Left renal pelvis (tissue), 4 donors: ENCODE data around the gene ADK. TPM values are rescaled to one million over a fixed set of nuclear protein-coding genes. Genes with fewer than 3 reads are reported as not detected.

ENCODE experiments used
- DNase-seq, 4 donors: peaks; one replicate each; pipeline ENCODE4 v3.0.0-alpha.2; 2013; ENCODE audit warnings: low read depth in 4 of 4, low spot score in 3 of 4
- polyA plus RNA-seq, 4 donors: library from polyadenylated mRNA; unstranded; fragments of 120-200 nt; gene quantifications; one replicate each; pipeline ENCODE4 v1.2.1, GENCODE V29; 2013; ENCODE audit not compliant: insufficient read length in 4 of 4

Gene ADK
- polyA plus RNA-seq, 4 donors = 21.9 to 38.2 (median 30.0) TPM

- no peak for DNase-seq
These were observed 80.4 kb downstream of the ADK start for GRCh38 chr10:74231375-74231774.

GRCh38 chr10:74233281-74233680 lies 82.3 kb downstream of the ADK start:
- no peak for DNase-seq

GRCh38 chr10:74234569-74234968 lies 83.5 kb downstream of the ADK start:
- DNase-seq = no peak

- peak in 1 of 4 donors; percentile 10 for DNase-seq
These were observed 87.0 kb downstream of the ADK start for GRCh38 chr10:74238031-74238431.

- DNase-seq = no peak
These were observed 87.5 kb downstream of the ADK start for GRCh38 chr10:74238516-74238915.

- DNase-seq = no peak
These were observed 92.0 kb downstream of the ADK start for GRCh38 chr10:74243067-74243466.

- DNase-seq = peak in 3 of 4 donors; percentile 16 to 27 (median 26)
These were observed 93.2 kb downstream of the ADK start for GRCh38 chr10:74244097-74244685.

GRCh38 chr10:74244807-74245206 lies 93.8 kb downstream of the ADK start:
- no peak for DNase-seq

- no peak for DNase-seq
These were observed 95.5 kb downstream of the ADK start for GRCh38 chr10:74246495-74246894.

- no peak for DNase-seq
These were observed 98.8 kb downstream of the ADK start for GRCh38 chr10:74249865-74250264.

- no peak for DNase-seq
These were observed 104.2 kb downstream of the ADK start for GRCh38 chr10:74255214-74255613.

GRCh38 chr10:74255888-74256357 lies 104.9 kb downstream of the ADK start:
- DNase-seq = no peak

GRCh38 chr10:74262856-74263255 lies 111.8 kb downstream of the ADK start:
- no peak for DNase-seq

GRCh38 chr10:74263996-74264395 lies 113.0 kb downstream of the ADK start:
- no peak for DNase-seq

- no peak for DNase-seq
These were observed 121.3 kb downstream of the ADK start for GRCh38 chr10:74272288-74272687.

- DNase-seq = no peak
These were observed 124.8 kb downstream of the ADK start for GRCh38 chr10:74275755-74276290.

GRCh38 chr10:74276416-74276815 lies 125.4 kb downstream of the ADK start:
- no peak for DNase-seq

- no peak for DNase-seq
These were observed 131.3 kb downstream of the ADK start for GRCh38 chr10:74282151-74282847.

GRCh38 chr10:74282848-74283210 lies 131.8 kb downstream of the ADK start:
- DNase-seq = no peak

GRCh38 chr10:74289188-74289587 lies 138.2 kb downstream of the ADK start:
- DNase-seq = no peak

GRCh38 chr10:74289951-74290350 lies 138.9 kb downstream of the ADK start:
- no peak for DNase-seq

- DNase-seq = no peak
These were observed 139.7 kb downstream of the ADK start for GRCh38 chr10:74290708-74291107.
